Measurements from ENCODE around the gene RANBP10. TPM values are rescaled to one million over a fixed set of nuclear protein-coding genes. Genes with fewer than 3 reads are reported as not detected.

RANBP10 gene
- total RNA-seq, 2 donors from 2014 or later = 18.4 to 21.0 TPM

DNA sequence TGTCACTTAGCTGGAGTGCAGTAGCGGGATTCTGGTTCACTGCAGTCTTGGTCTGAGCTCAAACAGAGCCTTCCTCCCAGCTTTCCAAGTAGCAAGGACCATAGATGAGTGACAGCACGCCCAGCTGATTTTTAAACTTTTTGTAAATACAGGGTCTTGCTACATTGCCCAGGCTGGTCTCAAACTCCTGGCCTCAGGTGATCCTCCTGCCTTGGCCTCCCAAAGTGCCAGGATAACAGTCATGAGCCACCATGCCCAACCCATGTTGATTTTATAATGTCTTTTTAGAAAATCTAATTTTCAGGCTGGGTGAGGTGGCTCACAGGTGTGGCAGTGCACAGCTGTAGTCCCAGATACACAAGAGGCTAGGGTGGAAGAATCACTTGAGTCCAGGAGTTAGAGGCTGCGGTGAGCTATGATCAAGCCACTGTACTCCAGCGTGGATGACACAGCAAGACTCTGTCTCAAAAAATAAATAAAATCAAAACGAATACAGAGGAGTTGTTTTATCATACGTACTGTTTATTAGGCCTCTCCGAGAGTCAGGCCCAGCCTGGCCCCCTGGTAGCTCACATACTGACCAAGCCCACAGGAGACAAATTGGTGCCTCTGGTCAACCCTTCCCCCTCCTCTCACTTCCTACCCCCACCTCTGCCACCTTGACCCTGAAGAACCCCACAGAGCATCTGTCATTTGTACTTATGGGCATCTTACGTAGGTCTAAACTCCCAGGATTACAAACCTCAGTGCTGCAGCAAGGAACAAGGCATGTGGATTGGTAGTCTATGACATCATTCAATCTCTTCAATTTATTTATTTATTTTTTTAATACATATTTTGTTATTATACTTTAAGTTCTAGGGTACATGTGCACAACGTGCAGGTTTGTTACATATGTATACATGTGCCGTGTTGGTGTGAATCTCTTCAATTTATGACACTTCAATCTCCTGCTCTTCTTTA is 126.1 kb downstream of the RANBP10 start:
- Mint-ChIP-seq H3K4me3 (no peak overlapping the region), H3K27me3 (no peaks in the 10 kb centered on the region), H3K36me3 (ENCODE audit: low read depth) (peaks cover 20% of the 10 kb centered on the region), H3K27ac (no peak overlapping the region), H3K4me1 (peaks cover 6% of the 10 kb centered on the region), H3K9me3 (no peaks in the 10 kb centered on the region)
- ATAC-seq (replicated peaks) = no peak

GRCh38 chr16:67678354-67679023 is 127.9 kb downstream of the RANBP10 start:
- Mint-ChIP-seq H3K4me1 (peaks cover 1% of the 10 kb centered on the region), H3K36me3 (ENCODE audit: low read depth) (peaks cover 12% of the 10 kb centered on the region), H3K27ac (peak overlapping the region; percentile 17), H3K4me3 (no peak overlapping the region), H3K27me3 (no peaks in the 10 kb centered on the region), H3K9me3 (no peaks in the 10 kb centered on the region)
- ATAC-seq (replicated peaks) = no peak

- no peak for ATAC-seq (replicated peaks)
- Mint-ChIP-seq H3K36me3 (ENCODE audit: low read depth) (peaks cover 5% of the 10 kb centered on the region), H3K4me3 (no peak overlapping the region), H3K27ac (peak overlapping the region; percentile 17), H3K4me1 (no peaks in the 10 kb centered on the region), H3K27me3 (no peaks in the 10 kb centered on the region), H3K9me3 (no peaks in the 10 kb centered on the region)
These were observed 128.6 kb downstream of the RANBP10 start for GRCh38 chr16:67677712-67678111.

DNA sequence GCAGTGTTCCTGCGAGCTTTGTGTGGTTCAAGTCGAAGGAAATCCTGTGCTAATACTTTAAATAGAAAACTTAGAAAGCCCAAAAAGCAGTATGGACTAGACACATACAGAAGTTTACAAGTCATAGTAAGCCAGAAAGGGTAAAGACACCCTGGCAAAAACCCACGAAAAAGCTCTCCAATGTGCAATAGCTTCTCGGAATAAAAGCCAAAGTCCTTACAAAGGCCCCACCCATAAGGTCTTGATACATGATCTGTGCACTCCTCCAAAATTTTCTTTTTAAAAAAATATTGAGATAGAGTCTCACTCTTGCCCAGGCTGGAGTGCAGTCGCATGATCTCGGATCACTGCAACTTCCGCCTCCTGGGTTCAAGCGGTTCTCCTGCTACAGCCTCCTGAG is 129.4 kb downstream of the RANBP10 start:
- ATAC-seq (replicated peaks) = no peak
- H3K4me1 Mint-ChIP-seq = no peaks in the 10 kb centered on the region
- H3K4me3 Mint-ChIP-seq = no peak overlapping the region
- H3K27me3 Mint-ChIP-seq = no peaks in the 10 kb centered on the region
- H3K9me3 Mint-ChIP-seq = no peaks in the 10 kb centered on the region
- H3K36me3 Mint-ChIP-seq (ENCODE audit: low read depth) = no peaks in the 10 kb centered on the region
- H3K27ac Mint-ChIP-seq = no peak overlapping the region

GRCh38 chr16:67676516-67676915 is 129.8 kb downstream of the RANBP10 start:
- ATAC-seq (replicated peaks) = no peak
- H3K27ac Mint-ChIP-seq = no peak overlapping the region
- no peaks in the 10 kb centered on the region for H3K9me3 Mint-ChIP-seq
- no peak overlapping the region for H3K4me3 Mint-ChIP-seq
- no peaks in the 10 kb centered on the region for H3K36me3 Mint-ChIP-seq (ENCODE audit: low read depth)
- no peaks in the 10 kb centered on the region for H3K4me1 Mint-ChIP-seq
- H3K27me3 Mint-ChIP-seq = no peaks in the 10 kb centered on the region

DNA sequence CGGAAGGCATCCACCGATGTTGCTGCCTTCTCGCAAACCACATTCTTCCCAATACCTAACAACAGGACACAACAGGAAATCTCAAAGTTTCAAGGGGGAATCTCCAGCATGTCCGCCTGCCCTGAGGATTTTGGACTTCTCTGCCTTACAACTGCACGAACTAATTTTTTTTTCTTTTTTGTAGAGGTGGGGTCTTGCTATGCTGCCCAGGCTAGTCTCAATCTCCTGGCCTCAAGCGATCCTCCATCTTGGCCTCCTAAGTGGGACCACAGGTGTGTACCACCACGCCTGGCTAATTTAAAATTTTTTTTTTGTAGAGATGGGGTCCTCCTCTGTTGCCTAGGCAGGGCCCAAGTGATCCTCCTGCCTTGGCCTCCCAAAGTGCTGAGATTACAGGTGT is 130.4 kb downstream of the RANBP10 start:
- no peaks in the 10 kb centered on the region for H3K36me3 Mint-ChIP-seq (ENCODE audit: low read depth)

DNA sequence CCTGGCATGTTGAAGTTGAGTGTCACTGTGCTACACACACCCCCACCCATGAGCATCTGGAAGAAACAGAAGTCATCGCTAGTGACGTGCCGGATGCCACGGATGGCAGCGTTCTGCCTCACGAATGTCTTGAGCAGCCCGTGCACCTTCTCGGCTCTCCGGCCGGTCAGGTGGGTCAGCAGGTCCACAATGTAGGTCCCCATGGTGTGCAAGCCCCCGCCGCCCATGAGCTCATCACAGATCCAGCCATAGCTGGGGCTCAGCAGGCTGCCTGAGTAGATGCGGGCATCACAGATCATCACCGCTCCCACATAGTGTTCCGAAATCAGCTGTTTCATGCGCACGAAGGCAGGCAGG is 130.8 kb downstream of the RANBP10 start:
- Mint-ChIP-seq H3K4me3 (no peak overlapping the region), H3K27me3 (no peaks in the 10 kb centered on the region), H3K36me3 (ENCODE audit: low read depth) (no peaks in the 10 kb centered on the region), H3K27ac (no peak overlapping the region), H3K9me3 (no peaks in the 10 kb centered on the region), H3K4me1 (no peaks in the 10 kb centered on the region)
- ATAC-seq (replicated peaks) = no peak

More for the DNA sequence above, 130.4 kb downstream of the RANBP10 start:
- no peaks in the 10 kb centered on the region for H3K4me1 Mint-ChIP-seq
- no peaks in the 10 kb centered on the region for H3K9me3 Mint-ChIP-seq
- no peak for ATAC-seq (replicated peaks)
- no peak overlapping the region for H3K4me3 Mint-ChIP-seq
- H3K27me3 Mint-ChIP-seq = no peaks in the 10 kb centered on the region
- no peak overlapping the region for H3K27ac Mint-ChIP-seq

DNA sequence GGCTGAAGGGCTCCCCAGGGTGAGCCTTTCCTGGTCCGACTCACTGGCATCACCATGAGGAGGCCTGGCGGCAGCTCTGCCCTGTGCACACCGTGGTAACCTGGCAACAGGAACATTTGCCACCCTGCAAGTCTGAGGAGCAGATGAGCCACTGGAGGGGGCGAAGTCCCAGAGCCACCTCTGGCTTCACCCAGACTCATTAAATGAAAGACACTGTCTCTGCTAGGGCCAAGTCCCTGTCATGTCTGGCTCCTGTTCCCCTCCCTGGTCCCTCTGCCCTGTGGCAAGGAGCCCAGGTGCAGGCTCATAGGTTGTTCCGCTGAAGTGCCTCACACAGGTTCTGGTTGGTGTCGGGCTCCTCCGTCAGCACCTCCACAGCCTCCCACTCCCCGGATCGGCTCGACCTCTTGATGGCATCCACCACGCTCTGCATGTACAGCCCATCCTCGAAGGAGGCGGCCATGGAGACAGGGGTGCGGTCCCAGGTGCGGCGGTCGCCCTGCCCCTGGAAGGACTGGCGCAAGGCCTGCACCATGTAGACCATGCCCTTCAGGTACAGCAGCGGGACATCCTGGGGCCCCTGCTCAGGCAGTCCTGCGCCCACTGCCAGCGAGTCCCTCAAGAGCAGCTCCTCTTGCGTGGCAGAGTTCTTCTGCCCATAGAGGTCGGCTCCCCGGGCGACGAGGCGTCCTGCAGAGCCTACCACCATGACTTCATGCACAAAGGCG is 131.3 kb downstream of the RANBP10 start:
- Mint-ChIP-seq H3K27me3 (no peaks in the 10 kb centered on the region), H3K27ac (peak overlapping the region; percentile 75), H3K9me3 (no peaks in the 10 kb centered on the region), H3K4me1 (peaks cover under 1% of the 10 kb centered on the region), H3K4me3 (no peak overlapping the region), H3K36me3 (ENCODE audit: low read depth) (no peaks in the 10 kb centered on the region)
- ATAC-seq (replicated peaks) = no peak

DNA sequence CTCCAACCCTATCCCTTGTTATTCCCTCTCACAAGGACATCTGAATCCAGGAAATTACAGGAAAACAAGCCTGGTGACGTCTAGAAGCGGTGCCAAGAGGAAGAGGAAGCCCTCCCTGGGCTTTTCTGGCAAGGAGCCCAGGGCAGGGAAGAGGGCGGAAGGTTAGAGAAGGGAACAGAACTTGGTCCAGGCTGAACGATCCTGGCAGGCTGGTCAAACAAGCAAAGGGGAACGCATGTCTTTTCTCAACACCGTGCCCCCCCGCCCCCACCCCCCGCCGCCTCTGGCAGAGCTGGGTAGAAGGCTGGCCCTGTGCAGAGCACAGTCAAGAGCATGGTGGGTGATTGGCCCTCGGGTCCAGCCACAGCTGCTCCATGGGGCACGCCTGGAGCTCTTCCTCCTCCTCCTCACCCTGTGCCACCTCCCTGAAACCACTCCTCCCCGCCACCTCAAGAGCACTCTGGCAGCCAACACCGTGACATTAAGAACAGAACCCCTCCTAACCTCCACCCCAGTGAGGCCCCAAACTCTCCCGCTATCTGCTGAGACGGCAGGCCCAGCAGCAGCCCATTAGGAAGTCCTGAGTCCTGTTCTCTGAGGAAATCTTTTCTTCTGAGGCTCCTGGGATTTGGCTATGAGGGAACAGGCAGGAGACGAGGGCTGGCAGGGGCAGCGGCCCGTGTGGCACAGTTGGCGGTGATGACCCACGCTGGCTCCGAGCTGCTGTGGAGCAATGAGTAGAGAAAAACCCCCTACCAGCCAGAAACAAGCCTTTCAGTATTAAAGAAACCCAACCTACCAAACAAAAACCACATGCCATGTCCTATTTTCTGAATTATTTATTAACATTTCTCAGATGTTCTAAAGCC is 132.4 kb downstream of the RANBP10 start:
- H3K9me3 Mint-ChIP-seq = no peaks in the 10 kb centered on the region
- no peak for ATAC-seq (replicated peaks)
- H3K4me3 Mint-ChIP-seq = no peak overlapping the region
- peaks cover 5% of the 10 kb centered on the region for H3K4me1 Mint-ChIP-seq
- no peaks in the 10 kb centered on the region for H3K27me3 Mint-ChIP-seq
- H3K36me3 Mint-ChIP-seq (ENCODE audit: low read depth) = no peaks in the 10 kb centered on the region
- H3K27ac Mint-ChIP-seq = peak overlapping the region; percentile 75

Other genes with a start within 250 kb of the RANBP10 start
- gene CTCF, start 244.0 kb downstream of the RANBP10 start, total RNA-seq = 10 to 100 TPM; 41.2 to 49.4 TPM
- 100 to 1,000 TPM; 134 to 169 TPM for gene CARMIL2, start 161.4 kb downstream of the RANBP10 start, total RNA-seq
- 10 to 100 TPM; 37.5 to 63.4 TPM for gene ACD, start 146.3 kb downstream of the RANBP10 start, total RNA-seq
- gene PARD6A, start 145.6 kb downstream of the RANBP10 start, total RNA-seq = 10 to 100 TPM; 10.7 to 16.5 TPM
- 1 to 10 TPM; 9.1 to 9.4 TPM for gene ENKD1, start 139.8 kb downstream of the RANBP10 start, total RNA-seq
- gene C16orf86, start 139.7 kb downstream of the RANBP10 start, total RNA-seq = 1 to 10 TPM; 1.5 to 1.8 TPM
- 10 to 100 TPM; 13.8 to 20.9 TPM for gene GFOD2, start 87.2 kb downstream of the RANBP10 start, total RNA-seq
- gene TSNAXIP1, start 329 bp upstream of the RANBP10 start, total RNA-seq = under 1 TPM in 1 of 2 donors, not detected in 1; 0.26 TPM
- gene THAP11, start 35.8 kb upstream of the RANBP10 start, total RNA-seq = 10 to 100 TPM; 29.9 to 51.6 TPM
- 100 to 1,000 TPM in 1 of 2 donors, 10 to 100 TPM in 1; 82.9 to 175 TPM for gene NUTF2, start 40.4 kb upstream of the RANBP10 start, total RNA-seq
- 10 to 100 TPM; 61.4 to 64.2 TPM for gene CENPT, start 41.1 kb upstream of the RANBP10 start, total RNA-seq
- 100 to 1,000 TPM; 101 to 137 TPM for gene EDC4, start 66.5 kb upstream of the RANBP10 start, total RNA-seq
- gene NRN1L, start 78.3 kb upstream of the RANBP10 start, total RNA-seq = 1 to 10 TPM in 1 of 2 donors, not detected in 1; 1.2 TPM
- gene PSKH1, start 86.7 kb upstream of the RANBP10 start, total RNA-seq = 10 to 100 TPM in 1 of 2 donors, 1 to 10 TPM in 1; 7.5 to 11.8 TPM
- gene CTRL, start 125.3 kb upstream of the RANBP10 start, total RNA-seq = 1 to 10 TPM; 4.0 to 6.1 TPM
- gene PSMB10, start 130.3 kb upstream of the RANBP10 start, total RNA-seq = 100 to 1,000 TPM; 201 to 217 TPM
- 10 to 100 TPM; 15.0 to 19.1 TPM for gene LCAT, start 137.6 kb upstream of the RANBP10 start, total RNA-seq
- 10 to 100 TPM; 34.6 to 47.0 TPM for gene SLC12A4, start 162.1 kb upstream of the RANBP10 start, total RNA-seq
- under 1 TPM in 1 of 2 donors, not detected in 1; 0.19 TPM for gene DPEP3, start 173.9 kb upstream of the RANBP10 start, total RNA-seq
- 1 to 10 TPM; 2.8 to 7.3 TPM for gene DPEP2, start 192.9 kb upstream of the RANBP10 start, total RNA-seq
- gene DPEP2NB, start 209.4 kb upstream of the RANBP10 start, total RNA-seq = not detected
- 10 to 100 TPM in 1 of 2 donors, 1 to 10 TPM in 1; 7.2 to 18.7 TPM for gene DDX28, start 216.7 kb upstream of the RANBP10 start, total RNA-seq
- gene DUS2, start 216.7 kb upstream of the RANBP10 start, total RNA-seq = 10 to 100 TPM; 24.6 to 35.0 TPM

All from activated T-helper 17 cell treated with anti-CD3 and anti-CD28 coated beads, Interleukin-2, amount 50 U/mL, for 72 hours (primary cell).